Measurements from ENCODE around the gene HEPN1. TPM values are rescaled to one million over a fixed set of nuclear protein-coding genes. Genes with fewer than 3 reads are reported as not detected.

The HEPN1 gene
- total RNA-seq, 1 experiment from 2014 or later, result not detected

DNA sequence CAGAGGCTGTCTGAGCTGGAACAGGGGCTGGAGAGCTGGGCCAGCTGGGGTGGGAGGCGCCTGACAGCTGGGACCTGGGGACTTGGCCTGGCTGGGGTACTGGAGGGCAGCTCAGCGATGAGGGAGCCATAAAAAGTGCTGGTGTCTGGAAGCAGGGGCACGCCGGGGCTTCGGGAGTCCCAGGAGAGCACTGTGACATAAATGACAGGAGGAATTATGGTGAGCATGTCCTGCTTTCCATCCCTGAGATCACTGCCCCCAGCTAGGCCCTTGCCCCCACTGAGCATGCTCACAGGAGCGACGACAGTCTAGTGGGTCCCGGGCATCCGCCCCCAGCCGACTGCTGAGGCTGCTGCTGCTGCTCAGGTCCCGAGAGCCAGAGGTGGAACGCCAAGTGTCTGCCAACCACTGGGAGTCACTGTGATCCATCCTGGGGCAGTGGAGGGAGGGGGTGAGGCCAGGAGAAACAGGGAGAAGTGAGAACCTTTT is 27.6 kb upstream of the HEPN1 start:
- no peak overlapping the region for H3K4me3 ChIP-seq
- H3K27ac ChIP-seq, result no peak overlapping the region
- H3K9me3 ChIP-seq (replicated peaks), result no peaks in the 10 kb centered on the region
- H3K27me3 ChIP-seq, result no peaks in the 10 kb centered on the region
- no peaks in the 10 kb centered on the region for H3K36me3 ChIP-seq
- no peaks in the 10 kb centered on the region for H3K4me1 ChIP-seq
- peak in 1 of 2 experiments; percentile 6 for DNase-seq

DNA sequence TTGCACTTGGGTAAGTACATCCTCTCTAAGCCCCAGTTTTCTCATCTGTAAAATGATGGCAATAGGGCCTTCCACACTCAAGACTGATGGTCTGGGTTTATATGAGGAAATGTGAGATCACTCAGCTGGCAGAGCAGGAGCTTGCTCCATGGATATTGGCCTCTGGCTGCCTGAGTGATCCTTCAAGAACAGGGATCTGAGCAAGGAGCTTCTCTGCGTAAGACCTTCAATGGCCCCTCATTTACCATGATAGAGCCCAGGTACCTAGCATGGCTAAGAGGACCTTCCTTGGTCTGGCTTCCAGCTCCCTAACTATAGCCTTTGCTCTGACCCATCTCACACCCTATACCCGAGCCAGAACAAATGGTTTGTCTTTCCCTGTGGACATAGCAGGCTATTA is 26.9 kb upstream of the HEPN1 start:
- H3K36me3 ChIP-seq, result no peaks in the 10 kb centered on the region
- no peak for DNase-seq
- no peaks in the 10 kb centered on the region for H3K27me3 ChIP-seq
- no peak overlapping the region for H3K4me3 ChIP-seq
- H3K9me3 ChIP-seq (replicated peaks), result no peaks in the 10 kb centered on the region
- no peaks in the 10 kb centered on the region for H3K4me1 ChIP-seq
- no peak overlapping the region for H3K27ac ChIP-seq

DNA sequence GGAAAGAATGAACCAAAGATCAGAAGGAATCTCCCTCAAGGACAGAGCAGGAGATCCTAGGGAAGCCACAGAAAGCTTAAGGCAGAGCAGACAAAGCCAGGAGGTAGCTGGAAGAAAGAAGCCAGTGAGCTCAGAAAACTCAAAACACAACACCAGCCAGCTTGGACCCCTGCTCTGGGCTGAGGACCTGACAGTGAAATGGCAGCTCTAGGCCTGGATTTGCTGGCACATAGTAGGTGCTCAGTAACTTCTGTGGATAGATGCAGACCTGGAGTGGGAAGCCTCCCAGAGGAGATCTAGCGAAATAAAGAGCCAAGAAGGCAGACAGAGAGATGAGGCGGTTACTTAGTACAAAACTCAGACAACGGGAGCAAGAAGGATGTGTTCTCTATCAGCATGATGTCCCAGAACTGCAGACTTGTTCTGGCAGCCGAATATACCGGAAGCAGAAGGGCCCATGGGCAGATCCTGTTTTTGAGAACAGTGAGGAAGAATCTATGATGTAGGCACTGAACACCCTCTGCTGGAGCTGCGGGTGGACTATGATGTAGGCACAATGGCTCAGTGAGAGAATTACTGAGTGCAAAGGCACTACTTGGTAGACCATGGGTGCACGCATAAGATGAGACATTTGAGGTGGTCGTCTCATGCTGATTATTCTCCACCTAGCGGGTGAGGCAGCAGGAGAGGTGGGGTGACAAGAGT is 26.1 kb upstream of the HEPN1 start:
- no peaks in the 10 kb centered on the region for H3K9me3 ChIP-seq (replicated peaks)
- no peak for DNase-seq
- no peak overlapping the region for H3K4me3 ChIP-seq
- no peak overlapping the region for H3K27ac ChIP-seq
- peaks cover 3% of the 10 kb centered on the region; the same call in 1 of the 2 replicates for H3K4me1 ChIP-seq
- H3K27me3 ChIP-seq, result no peaks in the 10 kb centered on the region
- no peaks in the 10 kb centered on the region for H3K36me3 ChIP-seq

DNA sequence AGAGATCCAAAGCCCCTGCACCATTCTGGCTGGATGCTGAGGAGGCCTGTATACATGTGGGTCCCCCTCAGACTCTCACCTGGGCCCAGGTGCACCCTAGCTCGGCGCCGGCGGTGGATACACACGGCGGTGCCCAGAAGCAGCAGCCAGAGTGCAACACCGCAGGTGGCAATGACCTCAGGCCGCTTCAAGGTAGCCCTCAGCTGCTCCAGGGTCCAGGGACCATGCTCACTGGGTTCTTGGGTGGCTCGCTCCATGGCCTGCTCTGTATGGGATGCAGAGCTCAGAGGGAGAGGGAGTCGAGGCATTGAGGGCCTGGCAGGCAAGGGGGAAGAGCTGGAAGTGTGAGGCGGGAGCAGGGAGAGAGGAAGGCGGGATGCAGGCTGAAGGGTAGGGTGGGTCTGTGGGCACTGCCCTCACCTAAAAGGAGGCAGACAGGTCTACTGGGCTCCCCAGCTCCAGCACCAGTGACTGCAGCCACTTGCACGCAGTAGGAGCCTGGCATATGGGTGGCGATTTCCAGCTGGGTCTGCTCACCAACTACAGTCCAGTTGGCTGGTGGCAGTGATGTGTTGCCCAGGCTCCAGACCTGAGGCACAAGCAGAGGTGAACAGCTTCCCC is 25.2 kb upstream of the HEPN1 start:
- Histone ChIP-seq H3K4me3 (no peak overlapping the region), H3K27ac (no peak overlapping the region), H3K36me3 (no peaks in the 10 kb centered on the region), H3K9me3 (replicated peaks) (no peaks in the 10 kb centered on the region), H3K27me3 (no peaks in the 10 kb centered on the region), H3K4me1 (peaks cover 11% of the 10 kb centered on the region)
- no peak for DNase-seq

DNA sequence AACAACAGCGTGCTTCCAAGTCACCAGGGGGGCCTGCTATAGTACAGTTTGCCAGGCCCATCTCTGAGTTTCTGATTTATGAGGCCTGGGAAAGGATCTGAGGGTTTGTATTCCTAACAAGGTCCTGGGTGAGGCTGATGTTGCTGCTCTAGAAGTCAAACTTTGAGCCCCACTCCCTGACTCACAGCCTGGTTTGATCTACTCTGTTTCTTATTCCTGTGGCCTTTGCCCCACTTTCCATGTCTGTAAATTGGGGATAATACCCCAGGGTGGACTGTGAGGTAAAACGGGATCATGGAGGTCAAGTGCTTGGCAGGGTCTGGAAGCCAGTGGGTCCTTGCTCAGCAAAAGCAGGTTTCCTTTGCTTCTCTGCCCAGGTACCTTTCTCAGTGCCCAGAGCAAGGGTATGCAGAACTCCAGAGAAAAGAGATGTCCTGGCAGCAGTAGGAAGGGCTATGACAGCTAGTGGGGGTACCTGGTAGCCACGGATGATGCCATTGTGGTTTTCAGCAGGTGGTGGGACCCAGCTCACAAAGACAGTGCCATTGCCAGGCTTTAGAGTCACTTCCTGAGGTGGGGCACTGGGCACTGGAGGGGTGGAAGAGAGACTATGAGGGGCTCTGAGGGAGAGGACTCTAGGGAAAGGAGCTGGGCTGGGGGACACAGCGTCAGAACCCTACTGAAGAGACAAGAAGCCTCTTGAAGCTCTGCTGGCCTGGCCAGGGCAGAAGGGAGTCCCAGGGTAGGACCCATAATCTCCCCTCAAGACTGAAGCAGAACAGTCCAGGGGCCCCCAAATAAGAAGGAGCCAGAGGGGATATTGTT is 24.2 kb upstream of the HEPN1 start:
- H3K36me3 ChIP-seq, result no peaks in the 10 kb centered on the region
- H3K4me1 ChIP-seq, result peaks cover 19% of the 10 kb centered on the region
- no peak overlapping the region for H3K27ac ChIP-seq
- no peak for DNase-seq
- H3K9me3 ChIP-seq (replicated peaks), result no peaks in the 10 kb centered on the region
- H3K4me3 ChIP-seq, result no peak overlapping the region
- no peaks in the 10 kb centered on the region for H3K27me3 ChIP-seq

DNA sequence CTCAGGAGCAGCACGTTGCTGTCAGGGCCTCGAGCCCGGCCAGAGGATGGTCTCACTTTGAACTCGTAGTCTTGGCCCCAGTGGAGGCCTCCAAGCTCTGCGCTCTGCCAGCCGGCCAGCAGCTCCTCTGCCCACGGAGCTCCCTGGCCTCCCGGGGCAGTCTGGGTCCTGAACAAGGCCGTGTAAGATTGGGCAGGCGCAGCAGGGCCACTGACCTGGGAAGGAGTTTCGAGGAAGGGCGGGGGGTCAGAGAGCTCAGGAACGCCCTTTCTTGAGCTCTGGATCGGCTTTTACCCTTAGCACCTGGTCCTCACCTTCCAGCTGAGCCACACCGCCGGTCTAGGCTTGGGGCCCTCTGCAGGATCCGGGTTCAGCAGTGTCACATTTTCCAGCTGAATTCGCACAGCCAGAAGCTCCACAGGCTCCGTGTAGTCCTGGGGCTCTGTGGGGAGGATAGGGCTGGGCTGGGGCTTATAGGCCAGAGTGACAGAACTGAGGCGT is 23.5 kb upstream of the HEPN1 start:
- Histone ChIP-seq H3K27ac (no peak overlapping the region), H3K4me1 (peaks cover 25% of the 10 kb centered on the region), H3K4me3 (no peak overlapping the region), H3K36me3 (no peaks in the 10 kb centered on the region), H3K27me3 (no peaks in the 10 kb centered on the region), H3K9me3 (replicated peaks) (no peaks in the 10 kb centered on the region)
- DNase-seq, result no peak

DNA sequence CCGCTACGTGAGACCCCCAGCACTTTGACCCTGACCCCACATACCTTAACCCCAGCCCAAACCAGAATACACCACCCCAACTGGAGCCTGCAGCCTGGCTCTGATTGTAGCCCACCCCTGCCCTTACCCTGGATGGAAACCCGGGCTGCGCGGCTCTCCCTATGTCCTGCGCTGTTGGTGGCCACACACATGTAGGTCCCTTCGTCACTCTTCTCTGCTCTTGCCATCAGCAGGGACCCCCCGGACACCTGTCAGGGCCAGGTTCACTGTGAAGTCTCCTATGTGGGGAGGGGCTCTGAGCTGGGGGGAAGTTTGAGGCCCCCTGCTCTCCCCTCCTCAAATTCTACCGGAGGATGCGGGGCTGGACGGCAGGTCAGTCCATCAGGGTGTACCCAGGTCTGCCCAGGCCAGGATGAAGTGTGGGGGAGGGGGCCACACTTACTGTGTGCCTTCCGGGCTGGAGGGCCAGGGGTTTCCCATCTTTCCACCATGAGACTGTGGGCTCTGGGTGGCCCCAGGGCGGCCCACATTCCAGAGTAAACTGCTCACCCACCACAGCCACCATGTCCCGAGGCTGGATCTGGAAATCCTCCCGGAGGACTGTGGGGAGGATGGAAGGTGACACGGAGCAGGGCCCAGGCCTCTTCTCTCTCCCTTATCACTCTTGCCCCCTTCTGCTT is 22.8 kb upstream of the HEPN1 start:
- DNase-seq, result no peak
- no peaks in the 10 kb centered on the region for H3K9me3 ChIP-seq (replicated peaks)
- no peaks in the 10 kb centered on the region for H3K36me3 ChIP-seq
- peaks cover 28% of the 10 kb centered on the region for H3K4me1 ChIP-seq
- no peaks in the 10 kb centered on the region for H3K27me3 ChIP-seq
- H3K27ac ChIP-seq, result no peak overlapping the region
- no peak overlapping the region for H3K4me3 ChIP-seq

DNA sequence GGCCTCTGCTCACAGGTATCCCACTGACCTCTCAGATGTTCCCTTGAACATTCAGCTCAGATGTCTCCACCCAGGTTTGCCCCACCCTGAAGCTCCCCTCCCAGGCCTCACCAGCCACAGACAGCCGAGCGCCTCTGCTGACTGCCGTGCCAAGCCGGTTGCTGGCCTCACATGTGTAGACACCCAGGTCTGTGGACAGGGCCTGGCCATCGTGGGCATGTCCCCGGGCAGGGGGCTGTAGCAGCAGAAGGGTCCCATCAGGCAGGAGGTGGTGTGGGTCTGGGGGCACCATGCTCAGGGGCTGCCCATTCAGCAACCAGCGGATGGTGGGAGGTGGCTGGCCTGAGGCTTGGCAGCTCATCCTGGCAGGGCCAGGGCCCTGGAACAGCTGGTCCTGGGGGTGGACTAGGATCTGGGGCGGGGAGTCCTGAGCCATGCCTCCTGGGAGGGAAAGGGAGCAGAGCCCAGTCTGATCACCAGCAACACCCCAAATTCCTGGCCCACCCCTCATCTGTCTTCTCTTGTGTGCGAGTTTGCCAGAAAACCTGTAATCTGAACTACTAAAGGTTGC is 22.1 kb upstream of the HEPN1 start:
- H3K27me3 ChIP-seq, result no peaks in the 10 kb centered on the region
- H3K4me1 ChIP-seq, result peaks cover 28% of the 10 kb centered on the region
- no peaks in the 10 kb centered on the region for H3K9me3 ChIP-seq (replicated peaks)
- H3K36me3 ChIP-seq, result no peaks in the 10 kb centered on the region
- no peak for DNase-seq
- H3K27ac ChIP-seq, result no peak overlapping the region
- no peak overlapping the region for H3K4me3 ChIP-seq

DNA sequence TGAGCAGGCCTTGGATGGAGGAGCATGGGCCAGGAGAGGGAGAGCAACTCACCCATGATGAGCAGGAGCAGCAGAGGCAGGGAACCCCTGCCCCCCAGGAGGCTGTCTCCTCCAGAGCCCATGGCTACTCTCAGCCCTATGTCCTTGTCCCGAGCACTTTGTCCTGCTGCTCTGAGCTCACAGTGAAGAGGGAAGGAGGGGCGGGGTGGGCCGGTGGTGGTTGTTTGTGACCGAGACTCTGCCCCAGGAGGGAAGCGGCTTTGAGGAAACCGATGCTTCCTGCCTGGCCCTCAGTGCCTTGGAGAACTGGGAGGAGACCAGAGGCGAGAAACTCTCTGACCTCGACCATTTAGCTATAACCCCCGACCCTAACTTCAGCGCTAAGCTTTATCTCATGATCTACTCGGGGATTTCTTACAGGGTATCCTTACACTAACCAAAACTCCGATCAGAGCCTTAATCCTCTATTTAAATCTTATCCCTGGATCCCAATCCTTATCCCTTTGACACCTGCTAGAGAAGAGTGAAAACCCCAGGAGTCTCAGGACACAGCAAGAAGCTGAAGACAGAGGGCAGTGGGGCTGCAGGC is 21.3 kb upstream of the HEPN1 start, which contains the start of gene ROBO4:
Gene ROBO4, minus strand, starts transcription at position 192 of the 589 bp plus-strand sequence. Its CDS starts 70 bp downstream, at position 122.
- no peaks in the 10 kb centered on the region for H3K9me3 ChIP-seq (replicated peaks)
- no peaks in the 10 kb centered on the region for H3K36me3 ChIP-seq
- H3K27ac ChIP-seq, result peak within 1 kb of the TSS; percentile 75
- no peak within 1 kb of the TSS for H3K4me3 ChIP-seq
- peaks cover 28% of the 10 kb centered on the region for H3K4me1 ChIP-seq
- DNase-seq, result no peak
- no peaks in the 10 kb centered on the region for H3K27me3 ChIP-seq

DNA sequence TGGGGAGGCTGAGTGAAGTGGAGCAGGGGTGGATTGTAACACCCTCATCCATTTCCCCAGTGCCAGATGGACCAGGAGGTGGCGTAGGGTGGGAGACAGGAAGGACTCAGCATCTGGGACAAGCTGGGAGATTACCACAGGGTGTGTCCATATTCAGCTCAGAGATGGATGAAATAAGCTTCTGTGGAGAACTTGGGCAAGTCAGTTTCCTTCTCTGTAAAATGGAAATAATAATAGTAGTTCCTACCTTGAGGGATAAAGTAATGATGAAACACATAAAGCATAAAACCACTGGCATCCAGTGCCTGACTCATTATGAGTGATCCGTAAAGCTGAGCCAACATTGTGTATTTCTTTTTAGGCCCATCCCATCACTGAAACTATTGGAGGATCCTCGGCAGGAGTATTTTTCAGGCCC is 20.8 kb upstream of the HEPN1 start:
- Histone ChIP-seq H3K4me3 (no peak overlapping the region), H3K4me1 (peaks cover 28% of the 10 kb centered on the region), H3K9me3 (replicated peaks) (no peaks in the 10 kb centered on the region), H3K27ac (peak overlapping the region; percentile 75), H3K36me3 (no peaks in the 10 kb centered on the region), H3K27me3 (no peaks in the 10 kb centered on the region)
- peak in 1 of 2 experiments; percentile 20 for DNase-seq

DNA sequence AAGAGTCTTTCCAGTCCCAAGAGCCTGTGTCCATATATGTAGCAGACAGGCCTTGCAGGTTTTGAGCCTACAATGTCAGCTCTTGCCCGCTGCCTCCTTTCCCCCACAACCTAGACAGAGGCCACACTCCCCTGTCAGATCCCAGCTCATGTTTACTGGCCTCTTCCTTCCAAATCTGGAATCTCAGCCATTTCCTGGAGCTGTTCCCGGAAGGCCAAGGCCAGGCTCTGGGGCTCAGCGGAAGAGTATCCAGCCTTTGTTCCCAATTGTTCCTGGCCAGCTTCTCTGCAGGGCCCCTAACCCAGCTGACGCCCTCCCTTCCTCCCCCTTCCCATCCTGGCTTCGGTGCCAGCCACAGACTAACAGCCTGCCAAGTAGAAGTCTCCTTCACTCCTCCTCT is 20.3 kb upstream of the HEPN1 start:
- H3K4me3 ChIP-seq, result no peak overlapping the region
- peak overlapping the region; percentile 75 for H3K27ac ChIP-seq
- no peaks in the 10 kb centered on the region for H3K9me3 ChIP-seq (replicated peaks)
- peak in 1 of 2 experiments; percentile 51 for DNase-seq
- H3K4me1 ChIP-seq, result peaks cover 28% of the 10 kb centered on the region
- no peaks in the 10 kb centered on the region for H3K36me3 ChIP-seq
- H3K27me3 ChIP-seq, result no peaks in the 10 kb centered on the region

DNA sequence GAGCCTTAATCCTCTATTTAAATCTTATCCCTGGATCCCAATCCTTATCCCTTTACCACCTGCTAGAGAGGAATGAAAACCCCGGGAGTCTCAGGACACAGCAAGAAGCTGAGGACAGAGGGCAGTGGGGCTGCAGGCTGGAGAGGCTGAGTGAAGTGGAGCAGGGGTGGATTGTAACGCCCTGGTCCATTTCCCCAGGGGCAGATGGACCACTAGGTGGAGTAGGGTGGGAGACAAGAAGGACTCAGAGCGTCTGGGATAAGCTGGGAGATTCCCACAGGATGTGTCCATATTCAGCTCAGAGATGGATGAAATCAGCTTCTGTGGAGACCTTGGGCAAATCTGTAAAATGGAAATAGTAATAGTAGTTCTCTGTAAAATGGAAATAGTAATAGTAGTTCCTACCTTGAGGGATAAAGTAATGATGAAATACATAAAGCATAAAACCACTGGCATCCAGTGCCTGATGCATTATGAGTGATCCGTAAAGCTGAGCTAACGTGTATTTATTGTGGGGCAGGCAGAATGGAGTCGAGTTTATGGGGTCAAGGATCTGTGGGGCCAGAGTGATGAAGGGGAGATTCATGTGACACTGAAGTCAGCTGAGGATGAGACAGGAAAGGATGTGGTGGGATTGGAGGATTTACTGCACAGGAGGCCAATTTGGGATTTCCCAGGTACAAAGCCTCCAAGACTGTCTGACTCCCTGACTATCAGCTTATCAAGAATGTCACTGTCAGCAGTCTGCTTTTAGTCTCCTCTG is 19.5 kb upstream of the HEPN1 start:
- DNase-seq, result peak in 1 of 2 experiments; percentile 17
- Histone ChIP-seq H3K4me3 (no peak overlapping the region), H3K4me1 (peaks cover 28% of the 10 kb centered on the region), H3K27ac (peak overlapping the region; percentile 75), H3K9me3 (replicated peaks) (no peaks in the 10 kb centered on the region), H3K27me3 (no peaks in the 10 kb centered on the region), H3K36me3 (no peaks in the 10 kb centered on the region)

DNA sequence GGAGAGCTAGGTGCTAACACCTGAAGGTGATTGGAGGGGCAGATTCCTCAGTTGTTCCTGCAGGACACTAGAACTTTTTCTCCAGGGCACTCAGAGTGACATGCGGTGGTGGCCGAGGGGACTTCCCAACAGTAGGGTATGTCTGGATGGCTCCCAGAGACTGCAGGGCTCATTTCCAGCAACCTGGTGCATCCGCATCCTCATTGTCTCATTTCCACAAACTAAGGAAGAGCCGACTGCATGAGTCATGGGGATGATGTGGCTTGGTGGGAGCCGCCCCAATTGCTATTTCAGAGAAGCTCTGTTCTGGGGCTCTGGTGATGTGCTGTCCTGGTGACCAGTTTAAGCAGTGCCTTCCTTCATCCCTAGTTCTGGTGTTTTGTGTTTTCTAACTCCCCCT is 18.6 kb upstream of the HEPN1 start:
- no peaks in the 10 kb centered on the region for H3K27me3 ChIP-seq
- peak overlapping the region; percentile 17; the same call in 1 of the 2 replicates for H3K27ac ChIP-seq
- H3K9me3 ChIP-seq (replicated peaks), result no peaks in the 10 kb centered on the region
- H3K4me3 ChIP-seq, result no peak overlapping the region
- peaks cover 28% of the 10 kb centered on the region for H3K4me1 ChIP-seq
- peak in 1 of 2 experiments; percentile 34 for DNase-seq
- H3K36me3 ChIP-seq, result no peaks in the 10 kb centered on the region
